Measurements from ENCODE around the gene RTN4. TPM values are rescaled to one million over a fixed set of nuclear protein-coding genes. Genes with fewer than 3 reads are reported as not detected.

The RTN4 gene
- total and polyA plus RNA-seq, 2 experiments from 2014 or later, result 284 to 455 TPM

DNA sequence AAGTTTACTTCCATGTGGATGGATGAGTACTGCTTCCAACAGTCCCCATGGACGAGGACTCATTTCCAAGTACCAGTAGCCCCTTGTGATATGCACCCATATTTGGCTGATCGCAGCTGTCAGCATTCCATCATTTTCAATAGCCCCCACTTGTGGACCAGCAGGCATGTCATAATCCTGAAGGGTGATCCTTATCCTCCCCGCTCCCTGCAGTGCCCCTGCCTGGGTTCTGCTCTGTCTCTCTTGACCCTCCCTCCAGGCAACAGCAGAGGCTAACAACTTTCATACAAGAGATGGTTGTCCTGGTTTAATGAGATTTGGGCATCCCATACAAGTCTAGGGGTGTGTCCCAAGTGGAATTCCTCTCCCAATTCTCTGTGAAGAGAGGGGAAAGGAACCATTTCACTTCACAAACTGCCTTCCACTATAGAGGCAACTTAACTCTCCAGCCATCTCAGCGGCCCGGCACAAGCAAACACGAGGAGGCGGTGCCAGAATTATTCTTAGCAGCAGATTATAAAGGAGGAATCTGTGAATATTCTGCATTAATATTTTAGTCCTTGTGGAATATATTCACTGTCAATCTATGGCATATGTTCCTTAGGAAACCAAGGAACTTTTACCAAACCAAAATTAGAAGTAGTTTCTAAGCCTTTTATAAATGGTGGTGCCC lies 110.7 kb downstream of the RTN4 start:
- no peaks in the 10 kb centered on the region for H3K9me3 ChIP-seq (ENCODE audit: low read depth)
- DNase-seq (ENCODE audit: low spot score), result no peak
- no peaks in the 10 kb centered on the region for H4K20me1 ChIP-seq (ENCODE audit: insufficient read depth, poor library complexity, severe bottlenecking)
- H3K4me3 ChIP-seq, result no peak overlapping the region
- H3K4me1 ChIP-seq (ENCODE audit: insufficient read depth), result no peaks in the 10 kb centered on the region
- no peak overlapping the region for H2AFZ ChIP-seq
- TF ChIP-seq, protein P1, sequence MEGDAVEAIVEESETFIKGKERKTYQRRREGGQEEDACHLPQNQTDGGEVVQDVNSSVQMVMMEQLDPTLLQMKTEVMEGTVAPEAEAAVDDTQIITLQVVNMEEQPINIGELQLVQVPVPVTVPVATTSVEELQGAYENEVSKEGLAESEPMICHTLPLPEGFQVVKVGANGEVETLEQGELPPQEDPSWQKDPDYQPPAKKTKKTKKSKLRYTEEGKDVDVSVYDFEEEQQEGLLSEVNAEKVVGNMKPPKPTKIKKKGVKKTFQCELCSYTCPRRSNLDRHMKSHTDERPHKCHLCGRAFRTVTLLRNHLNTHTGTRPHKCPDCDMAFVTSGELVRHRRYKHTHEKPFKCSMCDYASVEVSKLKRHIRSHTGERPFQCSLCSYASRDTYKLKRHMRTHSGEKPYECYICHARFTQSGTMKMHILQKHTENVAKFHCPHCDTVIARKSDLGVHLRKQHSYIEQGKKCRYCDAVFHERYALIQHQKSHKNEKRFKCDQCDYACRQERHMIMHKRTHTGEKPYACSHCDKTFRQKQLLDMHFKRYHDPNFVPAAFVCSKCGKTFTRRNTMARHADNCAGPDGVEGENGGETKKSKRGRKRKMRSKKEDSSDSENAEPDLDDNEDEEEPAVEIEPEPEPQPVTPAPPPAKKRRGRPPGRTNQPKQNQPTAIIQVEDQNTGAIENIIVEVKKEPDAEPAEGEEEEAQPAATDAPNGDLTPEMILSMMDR (IDR thresholded peaks at IDR 0.05; ENCODE audit: poor library complexity), result no peak
- no peak for TF ChIP-seq EZH2 (IDR thresholded peaks at IDR 0.05; ENCODE audit: borderline replicate concordance)
- no peak for TF ChIP-seq EZH2phosphoT487 (IDR thresholded peaks at IDR 0.05; ENCODE audit: low read depth, severe bottlenecking, unreplicated experiment)
- no peaks in the 10 kb centered on the region for H3K9me2 ChIP-seq (replicated peaks; ENCODE audit: insufficient read depth)
- H3K27me3 ChIP-seq, result no peaks in the 10 kb centered on the region
- H3K36me3 ChIP-seq (replicated peaks; ENCODE audit: insufficient read depth, low read depth), result no peaks in the 10 kb centered on the region
- H3K4me2 ChIP-seq, result no peak overlapping the region
- no peaks in the 10 kb centered on the region for H3K79me2 ChIP-seq
- H3K27ac ChIP-seq, result no peak overlapping the region
- WGBS (ENCODE audit: low lambda C conversion rate, missing lambda C conversion rate), result 95% methylated on average over 7 of the region's 7 CpGs

DNA sequence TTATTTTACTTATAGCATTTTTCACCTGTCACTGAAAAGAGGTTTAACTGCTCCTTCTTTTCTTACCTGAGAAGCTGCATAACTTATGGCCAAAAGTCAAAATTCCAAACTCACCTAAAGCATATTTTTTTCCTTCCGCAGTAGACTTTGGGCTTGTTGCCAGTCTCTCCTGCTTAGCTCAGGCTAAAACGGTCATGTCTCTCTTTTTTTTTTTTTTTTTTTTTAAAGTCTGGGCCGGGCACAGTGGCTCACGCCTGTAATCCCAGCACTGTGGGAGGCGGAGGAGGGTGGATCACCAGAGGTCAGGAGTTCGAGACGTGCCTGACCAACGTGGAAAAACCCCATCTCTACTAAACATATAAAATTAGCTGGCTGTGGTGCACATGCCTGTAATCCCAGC lies 113.5 kb downstream of the RTN4 start:
- H3K9me2 ChIP-seq (replicated peaks; ENCODE audit: insufficient read depth), result no peaks in the 10 kb centered on the region
- DNase-seq (ENCODE audit: low spot score), result no peak
- H3K27ac ChIP-seq, result no peak overlapping the region
- no peak overlapping the region for H3K4me3 ChIP-seq
- no peaks in the 10 kb centered on the region for H3K79me2 ChIP-seq
- H2AFZ ChIP-seq, result no peak overlapping the region
- no peaks in the 10 kb centered on the region for H3K27me3 ChIP-seq
- H3K4me1 ChIP-seq (ENCODE audit: insufficient read depth), result no peaks in the 10 kb centered on the region
- H4K20me1 ChIP-seq (ENCODE audit: insufficient read depth, poor library complexity, severe bottlenecking), result no peaks in the 10 kb centered on the region
- no peaks in the 10 kb centered on the region for H3K9me3 ChIP-seq (ENCODE audit: low read depth)
- TF ChIP-seq EZH2 (IDR thresholded peaks at IDR 0.05; ENCODE audit: borderline replicate concordance) (no peak), EZH2phosphoT487 (IDR thresholded peaks at IDR 0.05; ENCODE audit: low read depth, severe bottlenecking, unreplicated experiment) (no peak)
- TF ChIP-seq, protein P1 (IDR thresholded peaks at IDR 0.05; ENCODE audit: poor library complexity), result no peak
- WGBS (ENCODE audit: low lambda C conversion rate, missing lambda C conversion rate), result 85% methylated on average over 8 of the region's 8 CpGs
- H3K4me2 ChIP-seq, result no peak overlapping the region
- H3K36me3 ChIP-seq (replicated peaks; ENCODE audit: insufficient read depth, low read depth), result no peaks in the 10 kb centered on the region

DNA sequence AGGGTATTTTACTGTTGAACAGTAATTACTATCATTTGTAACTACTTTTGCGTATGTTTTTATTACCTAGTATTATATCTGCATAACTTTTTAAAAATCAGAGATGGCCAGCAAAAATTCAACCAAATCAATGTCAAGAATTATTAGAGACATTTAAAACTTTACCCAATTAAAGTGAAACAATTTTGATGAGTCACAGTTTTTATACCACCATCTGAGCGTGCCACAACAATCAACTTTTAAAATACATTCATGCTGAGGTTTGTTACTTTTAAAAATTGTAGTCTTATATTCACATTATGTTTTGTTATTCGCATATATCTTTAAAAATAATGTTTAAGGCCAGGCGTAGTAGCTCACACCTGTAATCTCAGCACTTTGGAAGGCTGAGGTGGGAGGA lies 114.9 kb downstream of the RTN4 start:
- Histone ChIP-seq H3K4me3 (no peak overlapping the region), H3K36me3 (replicated peaks; ENCODE audit: insufficient read depth, low read depth) (no peaks in the 10 kb centered on the region), H3K79me2 (no peaks in the 10 kb centered on the region), H3K27ac (no peak overlapping the region), H3K4me1 (ENCODE audit: insufficient read depth) (no peaks in the 10 kb centered on the region), H3K4me2 (no peak overlapping the region), H3K9me2 (replicated peaks; ENCODE audit: insufficient read depth) (no peaks in the 10 kb centered on the region), H3K27me3 (no peaks in the 10 kb centered on the region), H4K20me1 (ENCODE audit: insufficient read depth, poor library complexity, severe bottlenecking) (no peaks in the 10 kb centered on the region), H2AFZ (no peak overlapping the region), H3K9me3 (ENCODE audit: low read depth) (no peaks in the 10 kb centered on the region)
- TF ChIP-seq EZH2 (IDR thresholded peaks at IDR 0.05; ENCODE audit: borderline replicate concordance) (no peak), EZH2phosphoT487 (IDR thresholded peaks at IDR 0.05; ENCODE audit: low read depth, severe bottlenecking, unreplicated experiment) (no peak)
- TF ChIP-seq, protein P1 (IDR thresholded peaks at IDR 0.05; ENCODE audit: poor library complexity), result no peak
- no peak for DNase-seq (ENCODE audit: low spot score)
- 92% methylated on average over 4 of the region's 4 CpGs for WGBS (ENCODE audit: low lambda C conversion rate, missing lambda C conversion rate)
